Activated CD4-positive, alpha-beta memory T cell treated with anti-CD3 and anti-CD28 coated beads, Interleukin-2, amount 10 ng/mL, durations not matched to agents 7 days and 5 days (primary cell): ENCODE results near the gene UAP1. TPM values are rescaled to one million over a fixed set of nuclear protein-coding genes. Genes with fewer than 3 reads are reported as not detected.

ENCODE experiments used
- CTCF ChIA-PET: fragments of 350-600 bp; sonication (Branson Sonifier 250); formaldehyde crosslinking; loops from one replicate; lab custom pipeline; 2021; ENCODE audit warnings: antibody characterized with exemption, inconsistent platforms; lab: Charles Lee
- POLR2A ChIA-PET: fragments of 350-600 bp; sonication (Branson Sonifier 250); formaldehyde crosslinking; loops from one replicate; lab custom pipeline; 2021; ENCODE audit warnings: antibody characterized with exemption; lab: Charles Lee
- DNase-seq: peaks from one replicate; pipeline ENCODE4 v3.0.0-alpha.2; 2020
- H3K27ac Mint-ChIP-seq: one replicate; pipeline ENCODE4 v1.8.0; 2021; ENCODE audit warnings: mild to moderate bottlenecking, mixed read lengths
- H3K27me3 Mint-ChIP-seq: one replicate; pipeline ENCODE4 v1.8.0; 2021; ENCODE audit warnings: mixed read lengths
- H3K36me3 Mint-ChIP-seq: one replicate; pipeline ENCODE4 v1.8.0; 2021; ENCODE audit warnings: low read depth, mixed read lengths
- H3K4me1 Mint-ChIP-seq: one replicate; pipeline ENCODE4 v1.8.0; 2021; ENCODE audit warnings: mixed read lengths
- H3K4me3 Mint-ChIP-seq: one replicate; pipeline ENCODE4 v1.8.0; 2021; ENCODE audit warnings: mild to moderate bottlenecking, mixed read lengths
- H3K9me3 Mint-ChIP-seq: one replicate; pipeline ENCODE4 v1.8.0; 2021; ENCODE audit warnings: mixed read lengths
- total RNA-seq, 2 experiments: library from RNA; stranded (reverse); gene quantifications; one replicate each; pipeline ENCODE4 v1.2.3, GENCODE V29; 2021

Gene UAP1
- total RNA-seq, 2 experiments from 2014 or later = 16.8 TPM

GRCh38 chr1:162627662-162628296 is 66.3 kb downstream of the UAP1 start:
- H3K4me1 Mint-ChIP-seq = peaks cover 11% of the 10 kb centered on the region
- H3K4me3 Mint-ChIP-seq = no peak overlapping the region
- ChIA-PET CTCF (interaction anchor here (1.2 kb wide), 2 partner anchors 14 to 236 kb away, joined by 3 to 5 read pairs; no protein-coding TSS in a partner anchor), POLR2A (no interaction called here)
- no peaks in the 10 kb centered on the region for H3K9me3 Mint-ChIP-seq
- DNase-seq = no peak
- peaks cover 4% of the 10 kb centered on the region for H3K27me3 Mint-ChIP-seq
- H3K27ac Mint-ChIP-seq = no peak overlapping the region
- no peaks in the 10 kb centered on the region for H3K36me3 Mint-ChIP-seq

- DNase-seq = no peak
- Mint-ChIP-seq H3K4me1 (peaks cover 11% of the 10 kb centered on the region), H3K27ac (no peak overlapping the region), H3K27me3 (peaks cover 4% of the 10 kb centered on the region), H3K36me3 (no peaks in the 10 kb centered on the region), H3K4me3 (no peak overlapping the region), H3K9me3 (no peaks in the 10 kb centered on the region)
- POLR2A ChIA-PET = no interaction called here
- CTCF ChIA-PET = no interaction called here
Observed at GRCh38 chr1:162629077-162629627, 67.6 kb downstream of the UAP1 start.

GRCh38 chr1:162629651-162630050 is 68.1 kb downstream of the UAP1 start:
- no peaks in the 10 kb centered on the region for H3K36me3 Mint-ChIP-seq
- CTCF ChIA-PET = interaction anchor here (2.1 kb wide), 1 partner anchor 16 kb away, joined by 12 read pairs; no protein-coding TSS in a partner anchor
- no peak overlapping the region for H3K27ac Mint-ChIP-seq
- DNase-seq = no peak
- H3K4me1 Mint-ChIP-seq = peaks cover 11% of the 10 kb centered on the region
- H3K4me3 Mint-ChIP-seq = no peak overlapping the region
- peaks cover 4% of the 10 kb centered on the region for H3K27me3 Mint-ChIP-seq
- POLR2A ChIA-PET = no interaction called here
- H3K9me3 Mint-ChIP-seq = no peaks in the 10 kb centered on the region

- no peak for DNase-seq
- POLR2A ChIA-PET = no interaction called here
- Mint-ChIP-seq H3K27me3 (peaks cover 3% of the 10 kb centered on the region), H3K4me1 (peaks cover 8% of the 10 kb centered on the region), H3K9me3 (no peaks in the 10 kb centered on the region), H3K36me3 (no peaks in the 10 kb centered on the region), H3K4me3 (no peak overlapping the region), H3K27ac (no peak overlapping the region)
- CTCF ChIA-PET = interaction anchor here (2.1 kb wide), 1 partner anchor 18 kb away, joined by 12 read pairs; no protein-coding TSS in a partner anchor
Observed at GRCh38 chr1:162631546-162632191, 70.1 kb downstream of the UAP1 start.

GRCh38 chr1:162632217-162632666 is 70.7 kb downstream of the UAP1 start, which contains the start of gene DDR2:
Gene DDR2 (plus strand): TSS chr1:162632464. CDS start chr1:162719064, 86,600 bp downstream.
- POLR2A ChIA-PET = no interaction called here
- no peaks in the 10 kb centered on the region for H3K9me3 Mint-ChIP-seq
- no peaks in the 10 kb centered on the region for H3K36me3 Mint-ChIP-seq
- peaks cover 3% of the 10 kb centered on the region for H3K27me3 Mint-ChIP-seq
- H3K4me3 Mint-ChIP-seq = no peak within 1 kb of the TSS
- H3K4me1 Mint-ChIP-seq = peaks cover 2% of the 10 kb centered on the region
- CTCF ChIA-PET = no interaction called here
- no peak within 1 kb of the TSS for H3K27ac Mint-ChIP-seq
- DNase-seq = no peak

GRCh38 chr1:162632698-162633080 is 71.2 kb downstream of the UAP1 start:
- Mint-ChIP-seq H3K27ac (no peak overlapping the region), H3K27me3 (peaks cover 3% of the 10 kb centered on the region), H3K4me1 (no peaks in the 10 kb centered on the region), H3K4me3 (no peak overlapping the region), H3K9me3 (no peaks in the 10 kb centered on the region), H3K36me3 (no peaks in the 10 kb centered on the region)
- POLR2A ChIA-PET = no interaction called here
- CTCF ChIA-PET = no interaction called here
- no peak for DNase-seq

- no peak overlapping the region for H3K27ac Mint-ChIP-seq
- CTCF ChIA-PET = no interaction called here
Observed at GRCh38 chr1:162633081-162633762, 71.7 kb downstream of the UAP1 start.

GRCh38 chr1:162635418-162635817 is 73.9 kb downstream of the UAP1 start:
- Mint-ChIP-seq H3K4me3 (no peak overlapping the region), H3K4me1 (no peaks in the 10 kb centered on the region), H3K27me3 (peaks cover 4% of the 10 kb centered on the region), H3K27ac (no peak overlapping the region), H3K36me3 (no peaks in the 10 kb centered on the region), H3K9me3 (no peaks in the 10 kb centered on the region)
- DNase-seq = no peak
- ChIA-PET CTCF (no interaction called here), POLR2A (no interaction called here)

More at GRCh38 chr1:162633081-162633762, 71.7 kb downstream of the UAP1 start:
- no peak for DNase-seq
- Mint-ChIP-seq H3K9me3 (no peaks in the 10 kb centered on the region), H3K36me3 (no peaks in the 10 kb centered on the region), H3K4me3 (no peak overlapping the region), H3K4me1 (no peaks in the 10 kb centered on the region), H3K27me3 (peaks cover 3% of the 10 kb centered on the region)
- POLR2A ChIA-PET = no interaction called here

GRCh38 chr1:162639718-162640117 is 78.2 kb downstream of the UAP1 start:
- H3K4me1 Mint-ChIP-seq = no peaks in the 10 kb centered on the region
- H3K27me3 Mint-ChIP-seq = peaks cover 6% of the 10 kb centered on the region
- ChIA-PET CTCF (no interaction called here), POLR2A (no interaction called here)
- no peak overlapping the region for H3K27ac Mint-ChIP-seq
- no peak overlapping the region for H3K4me3 Mint-ChIP-seq
- no peak for DNase-seq
- no peaks in the 10 kb centered on the region for H3K36me3 Mint-ChIP-seq
- no peaks in the 10 kb centered on the region for H3K9me3 Mint-ChIP-seq

GRCh38 chr1:162641114-162641513 is 79.6 kb downstream of the UAP1 start:
- Mint-ChIP-seq H3K27ac (no peak overlapping the region), H3K4me1 (no peaks in the 10 kb centered on the region), H3K9me3 (no peaks in the 10 kb centered on the region), H3K4me3 (no peak overlapping the region), H3K27me3 (peaks cover 6% of the 10 kb centered on the region), H3K36me3 (no peaks in the 10 kb centered on the region)
- ChIA-PET POLR2A (no interaction called here), CTCF (interaction anchor here (0.6 kb wide), 1 partner anchor 24 kb away, joined by 3 read pairs; no protein-coding TSS in a partner anchor)
- DNase-seq = no peak

- ChIA-PET POLR2A (no interaction called here), CTCF (no interaction called here)
- H3K27ac Mint-ChIP-seq = no peak overlapping the region
- no peaks in the 10 kb centered on the region for H3K9me3 Mint-ChIP-seq
- no peaks in the 10 kb centered on the region for H3K4me1 Mint-ChIP-seq
- H3K4me3 Mint-ChIP-seq = no peak overlapping the region
- no peaks in the 10 kb centered on the region for H3K36me3 Mint-ChIP-seq
- no peak for DNase-seq
- peaks cover 12% of the 10 kb centered on the region for H3K27me3 Mint-ChIP-seq
Observed at GRCh38 chr1:162644986-162645314, 83.4 kb downstream of the UAP1 start.

GRCh38 chr1:162645666-162646065 is 84.1 kb downstream of the UAP1 start:
- Mint-ChIP-seq H3K4me1 (no peaks in the 10 kb centered on the region), H3K27ac (no peak overlapping the region), H3K36me3 (no peaks in the 10 kb centered on the region), H3K27me3 (peaks cover 12% of the 10 kb centered on the region), H3K9me3 (no peaks in the 10 kb centered on the region), H3K4me3 (no peak overlapping the region)
- no peak for DNase-seq
- ChIA-PET CTCF (no interaction called here), POLR2A (no interaction called here)

- no peaks in the 10 kb centered on the region for H3K4me1 Mint-ChIP-seq
- H3K4me3 Mint-ChIP-seq = no peak overlapping the region
- ChIA-PET CTCF (no interaction called here), POLR2A (no interaction called here)
- peaks cover 10% of the 10 kb centered on the region for H3K27me3 Mint-ChIP-seq
- H3K27ac Mint-ChIP-seq = no peak overlapping the region
- no peaks in the 10 kb centered on the region for H3K9me3 Mint-ChIP-seq
- DNase-seq = no peak
- no peaks in the 10 kb centered on the region for H3K36me3 Mint-ChIP-seq
Observed at GRCh38 chr1:162649583-162649982, 88.1 kb downstream of the UAP1 start.
